22Rv1 (cell line): ENCODE measurements around the gene PTHLH.

Source experiments
- ZFX ChIP-seq: fragments of 450-650 bp; IDR thresholded peaks from 2 replicates; pipeline ENCODE4 v1.6.1; 2017; ENCODE audit warnings: antibody characterized with exemption, borderline replicate concordance
- TF ChIP-seq, protein P1 (sequence below): fragments of 450-650 bp; IDR thresholded peaks from 2 replicates; pipeline ENCODE4 v1.5.1; 2017; ENCODE audit warnings: mild to moderate bottlenecking

DNA sequence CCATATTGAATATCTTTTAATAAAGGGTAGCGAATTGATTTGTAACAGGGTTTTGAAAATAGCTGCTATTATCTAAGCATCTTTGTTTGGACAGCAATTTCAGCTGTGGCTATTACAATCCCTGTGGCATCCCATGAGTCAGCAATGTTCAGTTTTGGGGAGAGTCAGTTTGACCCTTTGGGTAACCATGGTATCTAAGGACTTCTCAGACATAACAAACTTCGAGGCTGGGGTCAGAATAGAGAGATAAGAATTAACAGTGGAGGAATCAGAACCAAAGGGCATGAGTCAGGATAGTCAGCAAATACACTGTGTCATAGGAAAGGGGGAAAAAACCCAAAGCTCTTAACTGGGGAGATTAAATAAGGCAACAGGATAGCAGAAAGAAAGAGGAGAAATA lies 11.7 kb upstream of the PTHLH start:
- TF ChIP-seq, protein P1, sequence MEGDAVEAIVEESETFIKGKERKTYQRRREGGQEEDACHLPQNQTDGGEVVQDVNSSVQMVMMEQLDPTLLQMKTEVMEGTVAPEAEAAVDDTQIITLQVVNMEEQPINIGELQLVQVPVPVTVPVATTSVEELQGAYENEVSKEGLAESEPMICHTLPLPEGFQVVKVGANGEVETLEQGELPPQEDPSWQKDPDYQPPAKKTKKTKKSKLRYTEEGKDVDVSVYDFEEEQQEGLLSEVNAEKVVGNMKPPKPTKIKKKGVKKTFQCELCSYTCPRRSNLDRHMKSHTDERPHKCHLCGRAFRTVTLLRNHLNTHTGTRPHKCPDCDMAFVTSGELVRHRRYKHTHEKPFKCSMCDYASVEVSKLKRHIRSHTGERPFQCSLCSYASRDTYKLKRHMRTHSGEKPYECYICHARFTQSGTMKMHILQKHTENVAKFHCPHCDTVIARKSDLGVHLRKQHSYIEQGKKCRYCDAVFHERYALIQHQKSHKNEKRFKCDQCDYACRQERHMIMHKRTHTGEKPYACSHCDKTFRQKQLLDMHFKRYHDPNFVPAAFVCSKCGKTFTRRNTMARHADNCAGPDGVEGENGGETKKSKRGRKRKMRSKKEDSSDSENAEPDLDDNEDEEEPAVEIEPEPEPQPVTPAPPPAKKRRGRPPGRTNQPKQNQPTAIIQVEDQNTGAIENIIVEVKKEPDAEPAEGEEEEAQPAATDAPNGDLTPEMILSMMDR = no peak
- no peak for TF ChIP-seq ZFX
